HUES48 (cell line): ENCODE measurements around the gene ASB16.
A peak's percentile ranks its signal among the peaks of the same experiment; 100 is the strongest.

Experiments
- H3K27ac ChIP-seq: one replicate; pipeline ENCODE4 v1.7.0; 2013; ENCODE audit warnings: low read depth, low read length, inconsistent platforms
- H3K27me3 ChIP-seq: 2 replicates; pipeline ENCODE4 v1.6.1; 2013; ENCODE audit warnings: mild to moderate bottlenecking, low read length; ENCODE audit not compliant: control insufficient read depth, insufficient read depth
- H3K36me3 ChIP-seq: 2 replicates; pipeline ENCODE4 v1.6.1; 2013; ENCODE audit warnings: low read length; ENCODE audit not compliant: control insufficient read depth, insufficient read depth
- H3K4me1 ChIP-seq: 2 replicates; pipeline ENCODE4 v1.6.1; 2013; ENCODE audit warnings: mild to moderate bottlenecking, low read length; ENCODE audit not compliant: control insufficient read depth, insufficient read depth
- H3K4me3 ChIP-seq: 2 replicates; pipeline ENCODE4 v1.5.1; 2013; ENCODE audit warnings: mild to moderate bottlenecking, low read depth, low read length
- H3K9ac ChIP-seq: 2 replicates; pipeline ENCODE4 v1.6.1; 2013; ENCODE audit warnings: mild to moderate bottlenecking, low read depth, low read length, moderate library complexity
- H3K9me3 ChIP-seq: 2 replicates; pipeline ENCODE4 v1.6.1; 2013; ENCODE audit warnings: low read length; ENCODE audit not compliant: control insufficient read depth, insufficient read depth

ASB16 gene

GRCh38 chr17:44149750-44150329 lies 20.7 kb upstream of the ASB16 start:
- Histone ChIP-seq H3K9ac (no peak overlapping the region), H3K4me1 (no peaks in the 10 kb centered on the region), H3K4me3 (no peak overlapping the region), H3K27me3 (no peaks in the 10 kb centered on the region), H3K36me3 (peaks cover 79% of the 10 kb centered on the region), H3K27ac (no peak overlapping the region), H3K9me3 (no peaks in the 10 kb centered on the region)

GRCh38 chr17:44152875-44153274 lies 17.6 kb upstream of the ASB16 start:
- Histone ChIP-seq H3K4me1 (no peaks in the 10 kb centered on the region), H3K36me3 (peaks cover 66% of the 10 kb centered on the region), H3K4me3 (no peak overlapping the region), H3K27me3 (no peaks in the 10 kb centered on the region), H3K27ac (no peak overlapping the region), H3K9me3 (no peaks in the 10 kb centered on the region), H3K9ac (no peak overlapping the region)

GRCh38 chr17:44155488-44155887 lies 15.0 kb upstream of the ASB16 start:
- H3K36me3 ChIP-seq = peaks cover 65% of the 10 kb centered on the region
- no peaks in the 10 kb centered on the region for H3K27me3 ChIP-seq
- H3K9me3 ChIP-seq = no peaks in the 10 kb centered on the region
- no peak overlapping the region for H3K9ac ChIP-seq
- H3K4me1 ChIP-seq = no peaks in the 10 kb centered on the region
- no peak overlapping the region for H3K27ac ChIP-seq
- H3K4me3 ChIP-seq = no peak overlapping the region

- Histone ChIP-seq H3K27me3 (no peaks in the 10 kb centered on the region), H3K36me3 (peaks cover 58% of the 10 kb centered on the region), H3K9ac (no peak overlapping the region), H3K27ac (no peak overlapping the region), H3K9me3 (no peaks in the 10 kb centered on the region), H3K4me3 (no peak overlapping the region), H3K4me1 (no peaks in the 10 kb centered on the region)
Observed at GRCh38 chr17:44159519-44160210, 10.8 kb upstream of the ASB16 start.

GRCh38 chr17:44164476-44164875 lies 6.0 kb upstream of the ASB16 start:
- Histone ChIP-seq H3K9ac (no peak overlapping the region), H3K9me3 (no peaks in the 10 kb centered on the region), H3K4me3 (no peak overlapping the region), H3K27ac (no peak overlapping the region), H3K4me1 (no peaks in the 10 kb centered on the region), H3K36me3 (peaks cover 28% of the 10 kb centered on the region), H3K27me3 (no peaks in the 10 kb centered on the region)

- no peaks in the 10 kb centered on the region for H3K27me3 ChIP-seq
- H3K27ac ChIP-seq = no peak overlapping the region
- no peaks in the 10 kb centered on the region for H3K9me3 ChIP-seq
- H3K4me3 ChIP-seq = no peak overlapping the region
- peaks cover 4% of the 10 kb centered on the region for H3K36me3 ChIP-seq
- H3K4me1 ChIP-seq = peaks cover 16% of the 10 kb centered on the region; the same call in 1 of the 2 replicates
- no peak overlapping the region for H3K9ac ChIP-seq
Observed at GRCh38 chr17:44167181-44167861, 3.2 kb upstream of the ASB16 start.

- H3K27ac ChIP-seq = peak overlapping the region; percentile 73
- no peaks in the 10 kb centered on the region for H3K36me3 ChIP-seq
- H3K9me3 ChIP-seq = no peaks in the 10 kb centered on the region
- H3K4me3 ChIP-seq = no peak overlapping the region
- no peak overlapping the region for H3K9ac ChIP-seq
- H3K27me3 ChIP-seq = no peaks in the 10 kb centered on the region
- peaks cover 16% of the 10 kb centered on the region; the same call in 1 of the 2 replicates for H3K4me1 ChIP-seq
Observed at GRCh38 chr17:44170135-44170498, 387 bp upstream of the ASB16 start.

- Histone ChIP-seq H3K36me3 (peaks cover 11% of the 10 kb centered on the region), H3K9ac (no peak overlapping the region), H3K9me3 (no peaks in the 10 kb centered on the region), H3K4me3 (no peak overlapping the region), H3K4me1 (peaks cover 16% of the 10 kb centered on the region; the same call in 1 of the 2 replicates), H3K27me3 (no peaks in the 10 kb centered on the region), H3K27ac (no peak overlapping the region)
Observed at GRCh38 chr17:44171931-44172455, 1.5 kb downstream of the ASB16 start.

GRCh38 chr17:44174427-44174826 lies 3.9 kb downstream of the ASB16 start:
- Histone ChIP-seq H3K9ac (no peak overlapping the region), H3K27ac (no peak overlapping the region), H3K27me3 (no peaks in the 10 kb centered on the region), H3K4me3 (no peak overlapping the region), H3K36me3 (peaks cover 25% of the 10 kb centered on the region), H3K4me1 (peaks cover 16% of the 10 kb centered on the region; the same call in 1 of the 2 replicates), H3K9me3 (no peaks in the 10 kb centered on the region)

GRCh38 chr17:44176257-44176656 lies 5.8 kb downstream of the ASB16 start:
- H3K27ac ChIP-seq = no peak overlapping the region

More at GRCh38 chr17:44176257-44176656, 5.8 kb downstream of the ASB16 start:
- no peaks in the 10 kb centered on the region for H3K9me3 ChIP-seq
- H3K9ac ChIP-seq = no peak overlapping the region
- H3K27me3 ChIP-seq = no peaks in the 10 kb centered on the region
- no peak overlapping the region for H3K4me3 ChIP-seq
- H3K4me1 ChIP-seq = 0 out of 2 replicates have a peak, but pooled peaks cover 4% of the 10 kb centered on the region
- peaks cover 25% of the 10 kb centered on the region for H3K36me3 ChIP-seq
